Measurements from ENCODE around the gene ZNF579. TPM values are rescaled to one million over a fixed set of nuclear protein-coding genes. Genes with fewer than 3 reads are reported as not detected.

Gene ZNF579
- total RNA-seq (2014; rRNA removed; shearing (Covaris generic)) (4.1 and 6.1 TPM in 2 replicates), total RNA-seq (2022) (11.1 and 11.6 TPM in 2 replicates), Bru-seq, nascent RNA (percentile 46 among the genes with signal in this experiment), BruChase-seq, experiment 1, labeled RNA remaining after a 6-hour chase (percentile 51 among the genes with signal in this experiment), BruChase-seq, experiment 2, labeled RNA remaining after a 2-hour chase (percentile 55 among the genes with signal in this experiment)
- long read RNA-seq, transcript ZNF579-201 (2 exons, 2,899 nt), result major isoform, 6 of 10 reads
- long read RNA-seq, partial matches to known transcripts, result 0 of 10 reads
- long read RNA-seq, other reads (novel, unspliced or antisense), result 4 of 10 reads

GRCh38 chr19:55580628-55581144, at the start of gene ZNF579:
Gene ZNF579 (minus strand): TSS chr19:55580848. CDS start chr19:55579639, 1,209 bp downstream.
- DNase-seq (ENCODE audit: low spot score), result peak; percentile 89
- Histone ChIP-seq H3K9me3 (ENCODE audit: low read length) (no peaks in the 10 kb centered on the region), H3K4me2 (ENCODE audit: low read length) (peak within 1 kb of the TSS; percentile 91), H3K27ac (ENCODE audit: low read depth, low read length, poor library complexity, severe bottlenecking) (peak within 1 kb of the TSS; percentile 49), H3K4me3 (ENCODE audit: low read depth, low read length, poor library complexity, severe bottlenecking) (peak within 1 kb of the TSS; percentile 88), H4K20me1 (ENCODE audit: insufficient read depth, low read length) (peaks cover 4% of the 10 kb centered on the region; the same call in 1 of the 2 replicates), H3K79me2 (ENCODE audit: insufficient read depth, low read depth, low read length) (peaks cover 9% of the 10 kb centered on the region; the same call in 1 of the 2 replicates), H3K9me2 (ENCODE audit: insufficient read depth, low read length) (no peaks in the 10 kb centered on the region), H3K36me3 (ENCODE audit: insufficient read depth, low read length) (peaks cover 19% of the 10 kb centered on the region), H3K4me1 (ENCODE audit: insufficient read depth, low read length, poor library complexity, severe bottlenecking) (peaks cover 16% of the 10 kb centered on the region), H2AFZ (ENCODE audit: low read length) (peak within 1 kb of the TSS; percentile 86)
- CTCF ChIA-PET (ENCODE audit: unreplicated experiment), result no interaction called here
- TF ChIP-seq EZH2phosphoT487 (IDR thresholded peaks at IDR 0.05; ENCODE audit: borderline replicate concordance, low read depth, low read length), result no peak
- no peak for TF ChIP-seq CTCF (conservative IDR thresholded peaks at IDR 0.05; ENCODE audit: low read length)
- BruUV-seq (replicated peaks), result no TSS peak
- intact Hi-C loops (cut with micrococcal nuclease; ENCODE audit: unreplicated experiment), result loop anchor here (2.0 kb wide), 1 partner anchor 18 kb away; the partner anchor contains the start of gene FIZ1
- POLR2A ChIA-PET, result interaction anchor here (0.7 kb wide), 1 partner anchor 310 kb away, joined by 3 read pairs; no protein-coding TSS in a partner anchor

GRCh38 chr19:55626350-55626749, 45.7 kb upstream of the ZNF579 start:
- no TSS peak for BruUV-seq (replicated peaks)
- no peak overlapping the region for H3K27ac ChIP-seq (ENCODE audit: low read depth, low read length, poor library complexity, severe bottlenecking)
- no peak overlapping the region for H3K4me3 ChIP-seq (ENCODE audit: low read depth, low read length, poor library complexity, severe bottlenecking)

More at GRCh38 chr19:55626350-55626749, 45.7 kb upstream of the ZNF579 start:
- intact Hi-C loops (cut with micrococcal nuclease; ENCODE audit: unreplicated experiment), result no loop called here
- H3K36me3 ChIP-seq (ENCODE audit: insufficient read depth, low read length), result no peaks in the 10 kb centered on the region
- ChIA-PET CTCF (ENCODE audit: unreplicated experiment) (interaction anchor here (0.9 kb wide), 1 partner anchor 20 kb away, joined by 3 read pairs; no protein-coding TSS in a partner anchor), POLR2A (no interaction called here)
- peaks cover 11% of the 10 kb centered on the region for H3K4me1 ChIP-seq (ENCODE audit: insufficient read depth, low read length, poor library complexity, severe bottlenecking)
- H3K9me3 ChIP-seq (ENCODE audit: low read length), result no peaks in the 10 kb centered on the region
- H3K4me2 ChIP-seq (ENCODE audit: low read length), result no peak overlapping the region
- H2AFZ ChIP-seq (ENCODE audit: low read length), result no peak overlapping the region
- H3K79me2 ChIP-seq (ENCODE audit: insufficient read depth, low read depth, low read length), result no peaks in the 10 kb centered on the region
- H3K9me2 ChIP-seq (ENCODE audit: insufficient read depth, low read length), result no peaks in the 10 kb centered on the region
- no peaks in the 10 kb centered on the region for H4K20me1 ChIP-seq (ENCODE audit: insufficient read depth, low read length)
- no peak for DNase-seq (ENCODE audit: low spot score)
- TF ChIP-seq CTCF (conservative IDR thresholded peaks at IDR 0.05; ENCODE audit: low read length), result no peak
- TF ChIP-seq EZH2phosphoT487 (IDR thresholded peaks at IDR 0.05; ENCODE audit: borderline replicate concordance, low read depth, low read length), result no peak

Data from OCI-LY7 (cell line).